H1 (cell line): ENCODE data around the gene SLC39A11. TPM values are rescaled to one million over a fixed set of nuclear protein-coding genes. Genes with fewer than 3 reads are reported as not detected.

Source experiments
- EZH2 ChIP-seq: fragments of 200-600 bp; sonication (generic); IDR thresholded peaks from 2 replicates; pipeline ENCODE4 v1.7.1; 2012; ENCODE audit warnings: low read depth, mild to moderate bottlenecking, moderate library complexity, low read length, inconsistent platforms; ENCODE audit not compliant: severe bottlenecking
- FOSL1 ChIP-seq: IDR thresholded peaks from 2 replicates; pipeline ENCODE4 v1.6.1; 2011; ENCODE audit warnings: mild to moderate bottlenecking, low read depth, low read length, moderate library complexity; ENCODE audit not compliant: insufficient read depth
- RXRA ChIP-seq: IDR thresholded peaks from 2 replicates; pipeline ENCODE4 v1.6.1; 2011; ENCODE audit warnings: low read depth, mild to moderate bottlenecking, low read length, moderate library complexity; ENCODE audit not compliant: insufficient read depth
- SP2 ChIP-seq: IDR thresholded peaks from 2 replicates; pipeline ENCODE4 v1.6.1; 2012; ENCODE audit warnings: mild to moderate bottlenecking, low read length, inconsistent platforms
- TAF1 ChIP-seq: IDR thresholded peaks from 2 replicates; pipeline ENCODE4 v1.6.1; 2011; ENCODE audit warnings: mild to moderate bottlenecking, low read depth, low read length
- polyA plus RNA-seq, 7 experiments: library from polyadenylated mRNA; depleted of rRNA in 3 of 7; stranded (reverse) in 5 of 7; unstranded in 2 of 7; fragments of >200 nt in 5 of 7; fragments of 200-250 nt in 2 of 7; gene quantifications; 1 replicate in 5 of 7; 2 replicates in 1 of 7; 4 replicates in 1 of 7; pipeline versions ENCODE4 v1.2.1 to v1.2.3, GENCODE V29; 2011 to 2013; ENCODE audit warnings: missing spikeins in 2 of 7, mixed read lengths in 2 of 7
- total RNA-seq: library from RNA; stranded (reverse); fragmentation: NEBNext Ultra II Directional; extraction: Animal tissue kit (Norgen Biotek cat#: 25700); gene quantifications from 2 replicates; pipeline ENCODE4 v1.2.1, GENCODE V29; 2021

The SLC39A11 gene
- total and polyA plus RNA-seq, 2 of the 8 experiments (the other 6 are each of a cell fraction or from before 2014, with no cell fraction given), result 12.2 to 19.6 TPM

DNA sequence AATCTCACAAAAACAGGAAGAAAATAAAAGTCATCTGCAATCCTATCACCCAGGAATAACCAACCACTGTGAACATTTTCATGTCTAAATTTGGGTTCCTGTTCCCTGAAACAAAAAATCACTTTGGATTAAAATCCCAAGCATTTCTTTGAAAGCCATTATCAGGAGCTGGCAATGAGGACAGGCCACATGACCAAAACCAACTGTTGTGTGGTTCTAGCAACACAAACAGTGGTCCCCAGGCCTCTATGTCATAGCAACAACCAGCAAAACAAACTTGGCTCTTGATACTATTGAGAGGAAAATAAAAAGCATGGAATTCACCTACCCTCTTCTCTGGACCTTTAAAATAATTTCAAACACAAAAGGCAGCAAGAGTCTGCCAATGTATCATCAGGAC, 252.5 kb downstream of the SLC39A11 start (continued):
- TF ChIP-seq FOSL1 (no peak), SP2 (no peak), RXRA (no peak), TAF1 (no peak), EZH2 (no peak)
